WTC11 (cell line): ENCODE results near the gene TMEM178A.

ENCODE experiments used
- CREB1 ChIP-seq: sonication (generic); formaldehyde crosslinking; IDR thresholded peaks from 2 replicates; pipeline ENCODE4 v1.8.0; 2023; ENCODE audit warnings: mild to moderate bottlenecking, missing genetic modification reagents
- GRHL2 ChIP-seq: fragments of 250-450 bp; sonication (Bioruptor Pico); IDR thresholded peaks from 2 replicates; pipeline ENCODE4 v1.8.0; 2022; ENCODE audit warnings: mild to moderate bottlenecking, moderate library complexity; ENCODE audit not compliant: insufficient replicate concordance, severe bottlenecking
- IRF2 ChIP-seq: sonication (generic); formaldehyde crosslinking; IDR thresholded peaks from 2 replicates; pipeline ENCODE4 v1.8.0; 2022; ENCODE audit warnings: low read depth, missing genetic modification reagents, borderline replicate concordance
- SP1 ChIP-seq: sonication (generic); formaldehyde crosslinking; conservative IDR thresholded peaks from 2 replicates; pipeline ENCODE4 v1.8.1; 2022; ENCODE audit warnings: missing genetic modification reagents
- ZNF416 ChIP-seq: fragments of 250-450 bp; sonication (Bioruptor Pico); IDR thresholded peaks from 2 replicates; pipeline ENCODE4 v1.9.0; 2021; ENCODE audit warnings: mild to moderate bottlenecking, inconsistent platforms
- TF ChIP-seq, protein P1 (sequence below): sonication (generic); formaldehyde crosslinking; IDR thresholded peaks from 2 replicates; pipeline ENCODE4 v1.8.1; 2023; ENCODE audit warnings: mild to moderate bottlenecking, missing genetic modification reagents, borderline replicate concordance
- TF ChIP-seq, protein P2 (sequence below): fragments of 250-450 bp; sonication (Bioruptor Pico); IDR thresholded peaks from 2 replicates; pipeline ENCODE4 v2.1.2; 2022; ENCODE audit warnings: mild to moderate bottlenecking, moderate library complexity

- TF ChIP-seq SP1: no peak
- no peak for TF ChIP-seq CREB1 (CRISPR knock-in tag)
- no peak for TF ChIP-seq IRF2 (CRISPR knock-in tag)
- TF ChIP-seq ZNF416: no peak
- TF ChIP-seq, protein P1, sequence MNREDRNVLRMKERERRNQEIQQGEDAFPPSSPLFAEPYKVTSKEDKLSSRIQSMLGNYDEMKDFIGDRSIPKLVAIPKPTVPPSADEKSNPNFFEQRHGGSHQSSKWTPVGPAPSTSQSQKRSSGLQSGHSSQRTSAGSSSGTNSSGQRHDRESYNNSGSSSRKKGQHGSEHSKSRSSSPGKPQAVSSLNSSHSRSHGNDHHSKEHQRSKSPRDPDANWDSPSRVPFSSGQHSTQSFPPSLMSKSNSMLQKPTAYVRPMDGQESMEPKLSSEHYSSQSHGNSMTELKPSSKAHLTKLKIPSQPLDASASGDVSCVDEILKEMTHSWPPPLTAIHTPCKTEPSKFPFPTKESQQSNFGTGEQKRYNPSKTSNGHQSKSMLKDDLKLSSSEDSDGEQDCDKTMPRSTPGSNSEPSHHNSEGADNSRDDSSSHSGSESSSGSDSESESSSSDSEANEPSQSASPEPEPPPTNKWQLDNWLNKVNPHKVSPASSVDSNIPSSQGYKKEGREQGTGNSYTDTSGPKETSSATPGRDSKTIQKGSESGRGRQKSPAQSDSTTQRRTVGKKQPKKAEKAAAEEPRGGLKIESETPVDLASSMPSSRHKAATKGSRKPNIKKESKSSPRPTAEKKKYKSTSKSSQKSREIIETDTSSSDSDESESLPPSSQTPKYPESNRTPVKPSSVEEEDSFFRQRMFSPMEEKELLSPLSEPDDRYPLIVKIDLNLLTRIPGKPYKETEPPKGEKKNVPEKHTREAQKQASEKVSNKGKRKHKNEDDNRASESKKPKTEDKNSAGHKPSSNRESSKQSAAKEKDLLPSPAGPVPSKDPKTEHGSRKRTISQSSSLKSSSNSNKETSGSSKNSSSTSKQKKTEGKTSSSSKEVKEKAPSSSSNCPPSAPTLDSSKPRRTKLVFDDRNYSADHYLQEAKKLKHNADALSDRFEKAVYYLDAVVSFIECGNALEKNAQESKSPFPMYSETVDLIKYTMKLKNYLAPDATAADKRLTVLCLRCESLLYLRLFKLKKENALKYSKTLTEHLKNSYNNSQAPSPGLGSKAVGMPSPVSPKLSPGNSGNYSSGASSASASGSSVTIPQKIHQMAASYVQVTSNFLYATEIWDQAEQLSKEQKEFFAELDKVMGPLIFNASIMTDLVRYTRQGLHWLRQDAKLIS (CRISPR knock-in tag): no peak
- no peak for TF ChIP-seq GRHL2 (CRISPR knock-in tag)
- TF ChIP-seq, protein P2, sequence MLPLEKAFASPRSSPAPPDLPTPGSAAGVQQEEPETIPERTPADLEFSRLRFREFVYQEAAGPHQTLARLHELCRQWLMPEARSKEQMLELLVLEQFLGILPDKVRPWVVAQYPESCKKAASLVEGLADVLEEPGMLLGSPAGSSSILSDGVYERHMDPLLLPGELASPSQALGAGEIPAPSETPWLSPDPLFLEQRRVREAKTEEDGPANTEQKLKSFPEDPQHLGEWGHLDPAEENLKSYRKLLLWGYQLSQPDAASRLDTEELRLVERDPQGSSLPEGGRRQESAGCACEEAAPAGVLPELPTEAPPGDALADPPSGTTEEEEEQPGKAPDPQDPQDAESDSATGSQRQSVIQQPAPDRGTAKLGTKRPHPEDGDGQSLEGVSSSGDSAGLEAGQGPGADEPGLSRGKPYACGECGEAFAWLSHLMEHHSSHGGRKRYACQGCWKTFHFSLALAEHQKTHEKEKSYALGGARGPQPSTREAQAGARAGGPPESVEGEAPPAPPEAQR (CRISPR knock-in tag): no peak
Measured at GRCh38 chr2:39718483-39718882, 52.8 kb downstream of the TMEM178A start.
